ENCODE measurements around the gene UBE2G2.

DNA sequence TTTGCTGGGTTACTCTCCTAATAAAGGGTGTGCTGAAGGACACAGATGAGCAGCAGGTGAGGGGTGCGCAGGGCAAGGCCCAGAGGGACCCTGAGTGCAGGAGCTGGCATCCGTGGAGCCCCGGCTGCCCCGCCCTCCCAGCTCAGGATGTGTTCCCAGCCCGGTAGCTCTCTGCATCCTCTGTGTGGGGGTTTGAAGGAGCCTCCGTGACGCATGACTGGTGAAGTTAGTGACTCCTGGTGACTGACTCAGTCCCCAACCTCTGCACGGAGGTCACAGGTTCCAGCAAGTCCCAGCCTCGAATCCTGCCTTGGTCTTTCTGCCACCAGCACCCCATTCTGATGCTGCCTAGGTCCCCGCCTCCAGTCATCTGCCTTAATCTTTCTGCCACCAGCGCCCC is 68.7 kb downstream of the UBE2G2 start:
- TF ChIP-seq YY1 (IDR thresholded peaks at IDR 0.05; ENCODE audit: insufficient read depth, insufficient read length) (no peak), SUZ12 (IDR thresholded peaks at IDR 0.05; ENCODE audit: extremely low read depth, insufficient read depth, insufficient read length) (no peak)

Data from NT2/D1 (cell line).